ENCODE data around the gene LRRC56.

Gene LRRC56

DNA sequence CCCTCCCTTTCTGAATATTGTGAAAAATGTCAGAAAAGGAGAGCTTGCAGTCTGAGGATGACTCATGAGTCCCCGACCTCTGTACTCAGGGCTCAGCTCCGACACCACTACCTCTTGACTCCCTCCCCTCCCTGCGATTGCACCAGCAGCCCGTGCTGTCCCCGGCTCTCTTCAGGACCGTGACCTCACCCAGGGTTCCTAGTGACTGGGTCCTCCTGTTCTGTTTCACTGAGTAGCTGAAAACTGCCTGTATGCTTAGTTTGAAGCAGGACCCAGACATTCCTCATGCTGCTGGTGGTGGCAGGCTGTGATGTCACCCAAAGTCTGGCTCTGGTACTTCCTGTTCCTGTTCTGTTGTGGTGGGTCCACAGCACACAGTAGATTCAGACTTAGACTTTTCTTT is 50.7 kb downstream of the LRRC56 start:
- Histone ChIP-seq H2BK5ac (ENCODE audit: low read length) (no peak overlapping the region), H3K36me3 (replicated peaks in 1 of 2; ENCODE audit: control insufficient read depth in 2 of 2, insufficient read depth in 2 of 2, low read length in 2 of 2) (peaks cover 55 to 83% of the 10 kb centered on the region in 2 donors), H2BK120ac (ENCODE audit: low read depth, low read length) (no peak overlapping the region), H2AFZ (ENCODE audit: low read length) (no peak overlapping the region), H3K27me3 (ENCODE audit: control insufficient read depth in 3 of 3, insufficient read depth in 3 of 3, low read depth in 1 of 3, low read length in 3 of 3) (no peaks in the 10 kb centered on the region), H3K4me1 (ENCODE audit: control insufficient read depth in 2 of 2, insufficient read depth in 1 of 2, low read depth in 1 of 2, low read length in 2 of 2) (no peaks in the 10 kb centered on the region), H2BK15ac (ENCODE audit: low read length) (no peak overlapping the region), H3K4me2 (ENCODE audit: insufficient read depth, low read length, poor library complexity, severe bottlenecking) (no peak overlapping the region), H3K9ac (ENCODE audit: low read depth, low read length, poor library complexity) (no peak overlapping the region), H2BK12ac (ENCODE audit: low read length) (no peak overlapping the region), H3K23ac (ENCODE audit: low read depth, low read length, poor library complexity) (no peak overlapping the region), H3K4me3 (ENCODE audit: low read length in 2 of 2) (no peak overlapping the region), H3K79me1 (ENCODE audit: low read depth, low read length) (peaks cover 13% of the 10 kb centered on the region), H3K9me3 (replicated peaks in 1 of 2; ENCODE audit: control insufficient read depth in 2 of 2, insufficient read depth in 1 of 2, low read depth in 1 of 2, low read length in 2 of 2) (no peaks in the 10 kb centered on the region), H4K91ac (ENCODE audit: low read depth, low read length, poor library complexity) (no peak overlapping the region), H3K27ac (replicated peaks; ENCODE audit: low read length) (no peak overlapping the region), H4K8ac (ENCODE audit: low read depth, low read length) (no peak overlapping the region), H3K4ac (ENCODE audit: low read length) (no peak overlapping the region), H3K14ac (ENCODE audit: low read length) (no peak overlapping the region), H3K18ac (ENCODE audit: low read length) (no peak overlapping the region), H2AK5ac (ENCODE audit: low read depth, low read length) (no peak overlapping the region)
- no CpG with 5 or more reads among the region's 6 CpGs for WGBS, 2 donors (ENCODE audit: extremely low coverage in 2 of 2, insufficient read length in 2 of 2, insufficient replicate concordance in 1 of 2)
- DNase-seq (ENCODE audit: low spot score) = no peak

GRCh38 chr11:589798-590197 is 52.5 kb downstream of the LRRC56 start:
- no CpG with 5 or more reads among the region's 26 CpGs for WGBS, 2 donors (ENCODE audit: extremely low coverage in 2 of 2, insufficient read length in 2 of 2, insufficient replicate concordance in 1 of 2)
- Histone ChIP-seq H2AK5ac (ENCODE audit: low read depth, low read length) (no peak overlapping the region), H3K4ac (ENCODE audit: low read length) (no peak overlapping the region)

GRCh38 chr11:590997-591396 is 53.7 kb downstream of the LRRC56 start:
- no peak overlapping the region for H4K91ac ChIP-seq (ENCODE audit: low read depth, low read length, poor library complexity)
- no peak overlapping the region for H3K9ac ChIP-seq (ENCODE audit: low read depth, low read length, poor library complexity)
- H3K36me3 ChIP-seq (replicated peaks in 1 of 2; ENCODE audit: control insufficient read depth in 2 of 2, insufficient read depth in 2 of 2, low read length in 2 of 2) = peaks cover 62 to 97% of the 10 kb centered on the region in 2 donors
- H3K27ac ChIP-seq (replicated peaks; ENCODE audit: low read length) = no peak overlapping the region
- H3K23ac ChIP-seq (ENCODE audit: low read depth, low read length, poor library complexity) = no peak overlapping the region
- H3K18ac ChIP-seq (ENCODE audit: low read length) = no peak overlapping the region
- no peak overlapping the region for H4K8ac ChIP-seq (ENCODE audit: low read depth, low read length)
- H2AFZ ChIP-seq (ENCODE audit: low read length) = no peak overlapping the region
- H2AK5ac ChIP-seq (ENCODE audit: low read depth, low read length) = no peak overlapping the region
- no peak overlapping the region for H2BK5ac ChIP-seq (ENCODE audit: low read length)
- no peak overlapping the region for H3K4me3 ChIP-seq (ENCODE audit: low read length in 2 of 2)
- no peak overlapping the region for H3K4me2 ChIP-seq (ENCODE audit: insufficient read depth, low read length, poor library complexity, severe bottlenecking)
- no peak overlapping the region for H3K14ac ChIP-seq (ENCODE audit: low read length)
- H3K9me3 ChIP-seq (replicated peaks in 1 of 2; ENCODE audit: control insufficient read depth in 2 of 2, insufficient read depth in 1 of 2, low read depth in 1 of 2, low read length in 2 of 2) = no peaks in the 10 kb centered on the region
- WGBS, 2 donors (ENCODE audit: extremely low coverage in 2 of 2, insufficient read length in 2 of 2, insufficient replicate concordance in 1 of 2) = no CpG with 5 or more reads among the region's 11 CpGs
- H2BK120ac ChIP-seq (ENCODE audit: low read depth, low read length) = no peak overlapping the region
- peaks cover 2% of the 10 kb centered on the region for H3K79me1 ChIP-seq (ENCODE audit: low read depth, low read length)
- no peaks in the 10 kb centered on the region for H3K27me3 ChIP-seq (ENCODE audit: control insufficient read depth in 3 of 3, insufficient read depth in 3 of 3, low read depth in 1 of 3, low read length in 3 of 3)
- H2BK12ac ChIP-seq (ENCODE audit: low read length) = no peak overlapping the region
- DNase-seq (ENCODE audit: low spot score) = no peak
- H3K4me1 ChIP-seq (ENCODE audit: control insufficient read depth in 2 of 2, insufficient read depth in 1 of 2, low read depth in 1 of 2, low read length in 2 of 2) = no peaks in the 10 kb centered on the region
- no peak overlapping the region for H2BK15ac ChIP-seq (ENCODE audit: low read length)
- no peak overlapping the region for H3K4ac ChIP-seq (ENCODE audit: low read length)

More at GRCh38 chr11:589798-590197, 52.5 kb downstream of the LRRC56 start:
- no peak overlapping the region for H2BK12ac ChIP-seq (ENCODE audit: low read length)
- H3K4me2 ChIP-seq (ENCODE audit: insufficient read depth, low read length, poor library complexity, severe bottlenecking) = no peak overlapping the region
- no peak overlapping the region for H3K4me3 ChIP-seq (ENCODE audit: low read length in 2 of 2)
- no peak for DNase-seq (ENCODE audit: low spot score)
- H4K91ac ChIP-seq (ENCODE audit: low read depth, low read length, poor library complexity) = no peak overlapping the region
- H3K4me1 ChIP-seq (ENCODE audit: control insufficient read depth in 2 of 2, insufficient read depth in 1 of 2, low read depth in 1 of 2, low read length in 2 of 2) = no peaks in the 10 kb centered on the region
- H3K9me3 ChIP-seq (replicated peaks in 1 of 2; ENCODE audit: control insufficient read depth in 2 of 2, insufficient read depth in 1 of 2, low read depth in 1 of 2, low read length in 2 of 2) = no peaks in the 10 kb centered on the region
- peaks cover 56 to 85% of the 10 kb centered on the region in 2 donors for H3K36me3 ChIP-seq (replicated peaks in 1 of 2; ENCODE audit: control insufficient read depth in 2 of 2, insufficient read depth in 2 of 2, low read length in 2 of 2)
- H2BK5ac ChIP-seq (ENCODE audit: low read length) = no peak overlapping the region
- no peak overlapping the region for H3K9ac ChIP-seq (ENCODE audit: low read depth, low read length, poor library complexity)
- no peaks in the 10 kb centered on the region for H3K27me3 ChIP-seq (ENCODE audit: control insufficient read depth in 3 of 3, insufficient read depth in 3 of 3, low read depth in 1 of 3, low read length in 3 of 3)
- peaks cover 4% of the 10 kb centered on the region for H3K79me1 ChIP-seq (ENCODE audit: low read depth, low read length)
- H2BK120ac ChIP-seq (ENCODE audit: low read depth, low read length) = no peak overlapping the region
- H4K8ac ChIP-seq (ENCODE audit: low read depth, low read length) = peak overlapping the region; percentile 74
- H2AFZ ChIP-seq (ENCODE audit: low read length) = no peak overlapping the region
- H3K14ac ChIP-seq (ENCODE audit: low read length) = no peak overlapping the region
- no peak overlapping the region for H3K27ac ChIP-seq (replicated peaks; ENCODE audit: low read length)
- H3K23ac ChIP-seq (ENCODE audit: low read depth, low read length, poor library complexity) = peak overlapping the region; percentile 59
- H3K18ac ChIP-seq (ENCODE audit: low read length) = no peak overlapping the region
- no peak overlapping the region for H2BK15ac ChIP-seq (ENCODE audit: low read length)

DNA sequence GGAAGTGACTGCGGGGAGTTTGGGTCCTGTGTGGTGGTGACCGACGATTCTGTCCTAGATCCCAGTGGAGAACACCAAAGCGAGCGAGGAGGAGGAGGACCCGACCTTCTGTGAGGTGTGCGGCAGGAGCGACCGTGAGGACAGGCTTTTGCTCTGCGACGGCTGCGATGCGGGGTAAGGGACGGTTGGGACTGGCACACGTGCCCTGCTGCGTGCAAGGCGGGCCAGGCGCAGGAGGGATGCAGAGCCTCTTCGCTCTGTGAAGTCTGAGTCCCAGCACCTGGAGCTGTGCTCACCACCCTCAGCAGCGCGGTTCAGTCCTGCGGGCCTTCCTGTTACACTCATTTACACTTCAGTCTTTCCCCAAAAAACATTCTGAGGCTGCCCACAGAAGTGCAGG is 55.2 kb downstream of the LRRC56 start:
- Histone ChIP-seq H3K4ac (ENCODE audit: low read length) (no peak overlapping the region), H3K18ac (ENCODE audit: low read length) (no peak overlapping the region), H2BK15ac (ENCODE audit: low read length) (no peak overlapping the region), H3K4me3 (ENCODE audit: low read length in 2 of 2) (peak overlapping the region in 1 of 2 donors; percentile 53), H3K4me1 (ENCODE audit: control insufficient read depth in 2 of 2, insufficient read depth in 1 of 2, low read depth in 1 of 2, low read length in 2 of 2) (no peaks in the 10 kb centered on the region), H3K9me3 (replicated peaks in 1 of 2; ENCODE audit: control insufficient read depth in 2 of 2, insufficient read depth in 1 of 2, low read depth in 1 of 2, low read length in 2 of 2) (no peaks in the 10 kb centered on the region), H2AK5ac (ENCODE audit: low read depth, low read length) (no peak overlapping the region), H3K27me3 (ENCODE audit: control insufficient read depth in 3 of 3, insufficient read depth in 3 of 3, low read depth in 1 of 3, low read length in 3 of 3) (no peaks in the 10 kb centered on the region), H2AFZ (ENCODE audit: low read length) (no peak overlapping the region), H3K79me1 (ENCODE audit: low read depth, low read length) (peaks cover 2% of the 10 kb centered on the region), H4K8ac (ENCODE audit: low read depth, low read length) (no peak overlapping the region), H2BK5ac (ENCODE audit: low read length) (no peak overlapping the region), H3K9ac (ENCODE audit: low read depth, low read length, poor library complexity) (no peak overlapping the region), H2BK120ac (ENCODE audit: low read depth, low read length) (no peak overlapping the region), H3K27ac (replicated peaks; ENCODE audit: low read length) (no peak overlapping the region), H3K23ac (ENCODE audit: low read depth, low read length, poor library complexity) (peak overlapping the region; percentile 17), H4K91ac (ENCODE audit: low read depth, low read length, poor library complexity) (no peak overlapping the region), H3K36me3 (replicated peaks in 1 of 2; ENCODE audit: control insufficient read depth in 2 of 2, insufficient read depth in 2 of 2, low read length in 2 of 2) (peaks cover 60 to 97% of the 10 kb centered on the region in 2 donors), H3K4me2 (ENCODE audit: insufficient read depth, low read length, poor library complexity, severe bottlenecking) (no peak overlapping the region), H2BK12ac (ENCODE audit: low read length) (no peak overlapping the region), H3K14ac (ENCODE audit: low read length) (no peak overlapping the region)
- WGBS, 2 donors (ENCODE audit: extremely low coverage in 2 of 2, insufficient read length in 2 of 2, insufficient replicate concordance in 1 of 2) = no CpG with 5 or more reads among the region's 22 CpGs
- no peak for DNase-seq (ENCODE audit: low spot score)

Data from neuronal stem cell (in vitro differentiated cells).